SH-SY5Y (cell line): ENCODE measurements around the gene BEND3.

Experiments used
- GATA2 ChIP-seq: IDR thresholded peaks from 2 replicates; pipeline ENCODE4 v1.6.1; 2011; ENCODE audit warnings: mild to moderate bottlenecking, low read depth, low read length
- GATA3 ChIP-seq: IDR thresholded peaks from 2 replicates; pipeline ENCODE4 v1.6.1; 2011; ENCODE audit warnings: low read depth, mild to moderate bottlenecking, low read length, moderate library complexity

DNA sequence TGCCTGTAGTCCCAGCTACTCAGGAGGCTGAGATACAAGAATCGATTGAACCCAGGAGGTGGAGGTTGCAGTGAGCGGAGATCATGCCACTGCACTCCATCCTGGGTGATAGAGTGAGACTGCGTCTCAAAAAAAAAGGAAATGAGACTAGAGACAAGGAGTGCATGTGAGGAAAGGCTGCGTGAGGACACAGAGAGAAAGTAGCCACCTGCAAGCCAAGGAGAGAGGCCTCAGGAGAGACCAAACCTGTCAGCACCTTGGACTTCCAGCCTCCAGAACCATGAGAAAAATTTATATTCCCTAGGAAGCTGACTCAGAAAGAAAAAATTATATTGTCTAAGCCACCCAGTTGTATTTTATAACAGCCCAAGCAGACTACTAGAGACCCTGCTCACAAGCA is 7.4 kb upstream of the BEND3 start:
- no peak for TF ChIP-seq GATA2
- TF ChIP-seq GATA3 = no peak
